Nephron progenitor cell (in vitro differentiated cells): ENCODE results near the gene ZNF521.
A peak's percentile ranks its signal among the peaks of the same experiment; 100 is the strongest.

Source experiments
- DNase-seq: peaks from one replicate; pipeline ENCODE4 v3.0.0; 2021
- H3K27ac Mint-ChIP-seq: 2 replicates; pipeline ENCODE4 v1.8.0; 2021; ENCODE audit warnings: mild to moderate bottlenecking, moderate library complexity, mixed read lengths
- H3K27me3 Mint-ChIP-seq: 2 replicates; pipeline ENCODE4 v1.8.0; 2021; ENCODE audit warnings: mild to moderate bottlenecking, low read depth, mixed read lengths; ENCODE audit not compliant: poor library complexity
- H3K36me3 Mint-ChIP-seq: 2 replicates; pipeline ENCODE4 v1.8.0; 2021; ENCODE audit warnings: low read depth, mixed read lengths
- H3K4me1 Mint-ChIP-seq: 2 replicates; pipeline ENCODE4 v1.8.0; 2021; ENCODE audit warnings: mixed read lengths
- H3K4me3 Mint-ChIP-seq: 2 replicates; pipeline ENCODE4 v1.8.0; 2021; ENCODE audit warnings: mild to moderate bottlenecking, moderate library complexity, mixed read lengths
- H3K9me3 Mint-ChIP-seq: 2 replicates; pipeline ENCODE4 v1.8.0; 2021; ENCODE audit warnings: mild to moderate bottlenecking, moderate library complexity, mixed read lengths
- TF ChIP-seq, protein P1 (sequence below): fragments of 200-600 bp; sonication (generic); IDR thresholded peaks from 2 replicates; pipeline ENCODE4 v1.5.0; 2021; ENCODE audit warnings: antibody characterized with exemption

The ZNF521 gene

DNA sequence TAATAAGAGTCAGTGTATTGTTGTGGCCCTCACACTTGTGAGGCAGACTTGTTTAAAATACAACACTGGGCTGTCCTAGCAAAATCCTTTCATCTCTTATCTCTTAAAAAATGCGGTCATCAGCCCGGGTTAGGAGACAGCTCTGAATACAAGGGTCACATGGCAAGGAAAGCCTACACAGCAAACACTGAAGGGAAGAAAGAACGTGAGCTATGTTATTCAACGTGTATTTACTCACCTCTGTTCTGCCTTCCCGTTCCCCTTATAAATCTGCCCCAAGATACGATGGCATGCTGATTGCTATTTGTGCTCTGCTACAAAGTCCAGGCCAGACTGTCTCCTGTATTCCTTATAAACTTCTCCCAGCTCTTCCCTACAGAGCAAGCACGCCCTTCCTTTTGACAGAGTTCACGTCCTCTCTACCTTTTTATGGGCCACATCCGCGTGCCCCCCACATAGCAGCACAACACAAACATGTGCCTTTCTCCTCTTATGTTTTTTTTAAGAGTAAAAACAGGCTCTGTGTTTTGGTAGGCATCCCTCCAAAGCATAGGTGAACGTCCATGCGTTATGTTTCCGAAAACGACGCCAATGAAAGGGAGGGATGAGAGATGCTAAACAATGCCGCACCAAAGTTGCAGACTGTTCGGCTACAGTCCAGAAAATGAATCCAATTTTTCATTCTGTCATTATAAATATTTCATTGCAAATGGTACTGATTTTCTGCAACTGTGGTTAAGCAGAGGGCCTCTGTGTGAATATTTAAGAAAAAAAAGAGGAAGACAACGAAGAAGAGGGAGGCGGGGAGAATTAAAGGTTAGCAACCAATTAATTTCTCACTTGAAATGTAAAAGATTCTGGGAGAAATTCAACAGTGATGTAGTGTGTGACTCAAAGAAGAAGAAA, 274.7 kb downstream of the ZNF521 start:
- no peaks in the 10 kb centered on the region for H3K9me3 Mint-ChIP-seq
- H3K4me3 Mint-ChIP-seq, result peak overlapping the region; percentile 27
- H3K4me1 Mint-ChIP-seq, result peaks cover 99% of the 10 kb centered on the region
- DNase-seq, result no peak
- TF ChIP-seq, protein P1, sequence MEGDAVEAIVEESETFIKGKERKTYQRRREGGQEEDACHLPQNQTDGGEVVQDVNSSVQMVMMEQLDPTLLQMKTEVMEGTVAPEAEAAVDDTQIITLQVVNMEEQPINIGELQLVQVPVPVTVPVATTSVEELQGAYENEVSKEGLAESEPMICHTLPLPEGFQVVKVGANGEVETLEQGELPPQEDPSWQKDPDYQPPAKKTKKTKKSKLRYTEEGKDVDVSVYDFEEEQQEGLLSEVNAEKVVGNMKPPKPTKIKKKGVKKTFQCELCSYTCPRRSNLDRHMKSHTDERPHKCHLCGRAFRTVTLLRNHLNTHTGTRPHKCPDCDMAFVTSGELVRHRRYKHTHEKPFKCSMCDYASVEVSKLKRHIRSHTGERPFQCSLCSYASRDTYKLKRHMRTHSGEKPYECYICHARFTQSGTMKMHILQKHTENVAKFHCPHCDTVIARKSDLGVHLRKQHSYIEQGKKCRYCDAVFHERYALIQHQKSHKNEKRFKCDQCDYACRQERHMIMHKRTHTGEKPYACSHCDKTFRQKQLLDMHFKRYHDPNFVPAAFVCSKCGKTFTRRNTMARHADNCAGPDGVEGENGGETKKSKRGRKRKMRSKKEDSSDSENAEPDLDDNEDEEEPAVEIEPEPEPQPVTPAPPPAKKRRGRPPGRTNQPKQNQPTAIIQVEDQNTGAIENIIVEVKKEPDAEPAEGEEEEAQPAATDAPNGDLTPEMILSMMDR, result no peak
- no peaks in the 10 kb centered on the region for H3K27me3 Mint-ChIP-seq
- peaks cover 23% of the 10 kb centered on the region for H3K36me3 Mint-ChIP-seq
- H3K27ac Mint-ChIP-seq, result peak overlapping the region; percentile 80

DNA sequence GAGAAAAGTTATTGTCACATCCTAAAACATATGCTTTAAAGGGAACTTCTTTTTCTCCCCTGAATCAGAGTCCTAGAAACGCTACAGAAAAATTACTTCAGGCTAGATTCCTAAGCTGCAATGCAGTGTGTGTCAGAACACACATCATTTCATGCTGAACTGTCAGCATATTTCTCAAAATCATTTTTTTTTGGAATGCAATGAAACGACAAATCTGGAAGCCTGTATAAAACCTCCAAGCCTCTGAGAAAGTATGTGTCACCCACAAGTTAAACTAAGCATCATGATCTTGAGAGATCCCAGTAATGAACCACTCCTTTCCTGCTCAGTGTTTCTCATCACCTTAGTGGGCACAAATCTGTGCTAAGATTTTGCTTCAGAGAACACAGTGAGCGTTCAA, 276.2 kb downstream of the ZNF521 start:
- Mint-ChIP-seq H3K4me3 (no peak overlapping the region), H3K27me3 (no peaks in the 10 kb centered on the region), H3K9me3 (no peaks in the 10 kb centered on the region), H3K36me3 (peaks cover 17% of the 10 kb centered on the region), H3K27ac (peak overlapping the region; percentile 32), H3K4me1 (peaks cover 92% of the 10 kb centered on the region)
- TF ChIP-seq, protein P1, result no peak
- DNase-seq, result no peak

DNA sequence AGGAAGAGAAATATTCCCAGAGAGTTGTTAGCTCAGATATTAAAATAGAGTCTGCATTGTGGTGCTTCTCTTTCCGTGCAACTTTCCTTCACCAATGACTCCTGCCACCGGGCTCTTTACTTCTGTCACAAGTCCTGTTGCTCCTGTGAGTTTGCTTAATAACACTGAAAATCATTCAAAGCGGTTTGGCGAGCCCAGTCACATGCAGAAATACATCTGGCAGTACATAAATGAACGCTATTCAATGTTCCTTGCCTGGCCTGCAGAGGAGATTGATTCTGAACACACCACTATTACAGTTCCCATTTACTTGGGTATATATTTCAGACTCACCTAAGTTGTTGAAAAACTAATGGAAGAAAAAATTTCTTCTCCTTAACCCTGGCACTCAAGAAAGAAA, 276.6 kb downstream of the ZNF521 start:
- Mint-ChIP-seq H3K36me3 (peaks cover 13% of the 10 kb centered on the region), H3K9me3 (no peaks in the 10 kb centered on the region), H3K4me1 (peaks cover 87% of the 10 kb centered on the region), H3K27me3 (no peaks in the 10 kb centered on the region), H3K4me3 (no peak overlapping the region), H3K27ac (peak overlapping the region; percentile 32)
- TF ChIP-seq, protein P1, result no peak
- DNase-seq, result no peak

DNA sequence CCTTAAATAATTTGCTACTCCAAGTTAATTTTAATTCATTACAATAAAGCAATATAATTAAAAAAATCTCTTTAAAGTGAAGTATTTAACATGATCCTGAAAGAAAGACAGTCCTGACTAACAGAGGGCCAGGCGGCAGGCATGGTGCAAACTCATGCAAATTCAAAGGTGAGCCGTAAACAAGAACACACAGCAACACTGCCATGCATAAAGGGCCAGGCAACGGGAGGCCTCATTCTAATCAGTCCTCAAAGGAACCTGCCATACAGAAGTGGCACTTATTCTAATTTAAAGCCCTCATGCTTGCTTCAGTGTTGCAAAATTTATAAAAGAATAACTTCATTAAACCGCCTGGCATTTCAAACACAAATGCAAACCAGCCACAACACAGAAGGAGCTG, 277.0 kb downstream of the ZNF521 start:
- Mint-ChIP-seq H3K4me1 (peaks cover 83% of the 10 kb centered on the region), H3K27ac (no peak overlapping the region), H3K4me3 (no peak overlapping the region), H3K9me3 (no peaks in the 10 kb centered on the region), H3K27me3 (no peaks in the 10 kb centered on the region), H3K36me3 (peaks cover 11% of the 10 kb centered on the region)
- TF ChIP-seq, protein P1, result no peak
- no peak for DNase-seq

DNA sequence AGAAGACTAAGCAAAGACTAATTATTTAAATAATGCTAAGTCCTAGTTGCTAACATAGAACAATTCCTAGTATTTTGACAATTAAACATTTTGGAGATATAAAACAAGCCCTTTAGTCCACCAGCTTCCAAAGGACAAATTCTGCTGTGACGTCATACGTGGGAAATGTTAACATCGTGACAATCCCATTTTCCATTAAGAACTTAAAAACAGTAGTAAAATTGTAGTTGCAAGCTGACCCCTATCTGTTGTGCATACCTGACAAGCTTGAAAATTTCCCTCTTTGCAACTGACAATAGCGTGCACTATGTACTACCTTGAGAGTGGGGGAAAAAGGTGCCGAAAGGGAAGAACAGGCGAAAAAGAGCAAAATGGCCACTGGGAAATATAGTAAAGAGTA, 279.8 kb downstream of the ZNF521 start:
- no peaks in the 10 kb centered on the region for H3K27me3 Mint-ChIP-seq
- peaks cover 75% of the 10 kb centered on the region for H3K4me1 Mint-ChIP-seq
- TF ChIP-seq, protein P1, result no peak
- DNase-seq, result no peak
- H3K36me3 Mint-ChIP-seq, result peaks cover 11% of the 10 kb centered on the region
- no peaks in the 10 kb centered on the region for H3K9me3 Mint-ChIP-seq
- no peak overlapping the region for H3K27ac Mint-ChIP-seq
- H3K4me3 Mint-ChIP-seq, result no peak overlapping the region
